Rectal smooth muscle tissue (tissue), 1 donor: ENCODE measurements around the gene TBC1D4.
"Not testable (repeated sequence)": the region's sequence is repeated elsewhere in the genome, so short reads cannot be mapped to it uniquely, and the experiment has no call there.

Experiments used
- H3K27ac ChIP-seq: one replicate; pipeline ENCODE4 v1.7.0; 2013; ENCODE audit warnings: low read depth, low read length, inconsistent platforms
- H3K27me3 ChIP-seq: one replicate; pipeline ENCODE4 v1.7.0; 2013; ENCODE audit warnings: low read length; ENCODE audit not compliant: control insufficient read depth, insufficient read depth
- H3K36me3 ChIP-seq: one replicate; pipeline ENCODE4 v1.7.0; 2013; ENCODE audit warnings: low read length; ENCODE audit not compliant: control insufficient read depth, insufficient read depth
- H3K4me1 ChIP-seq: one replicate; pipeline ENCODE4 v1.7.0; 2013; ENCODE audit warnings: low read length; ENCODE audit not compliant: control insufficient read depth, insufficient read depth
- H3K4me3 ChIP-seq: one replicate; pipeline ENCODE4 v1.7.0; 2013; ENCODE audit warnings: low read length
- H3K9ac ChIP-seq: one replicate; pipeline ENCODE4 v1.7.0; 2013; ENCODE audit warnings: low read length

TBC1D4 gene

GRCh38 chr13:75264611-75265010 is 217.4 kb downstream of the TBC1D4 start:
- Histone ChIP-seq H3K27ac (no peak overlapping the region), H3K4me1 (no peaks in the 10 kb centered on the region), H3K36me3 (no peaks in the 10 kb centered on the region), H3K4me3 (no peak overlapping the region), H3K27me3 (no peaks in the 10 kb centered on the region), H3K9ac (no peak overlapping the region)

GRCh38 chr13:75263741-75264407 is 218.1 kb downstream of the TBC1D4 start:
- Histone ChIP-seq H3K4me1 (no peaks in the 10 kb centered on the region), H3K4me3 (no peak overlapping the region), H3K27me3 (no peaks in the 10 kb centered on the region), H3K27ac (no peak overlapping the region), H3K9ac (no peak overlapping the region), H3K36me3 (no peaks in the 10 kb centered on the region)

- H3K4me3 ChIP-seq: no peak overlapping the region
- H3K4me1 ChIP-seq: no peaks in the 10 kb centered on the region
- no peaks in the 10 kb centered on the region for H3K27me3 ChIP-seq
- no peaks in the 10 kb centered on the region for H3K36me3 ChIP-seq
- H3K9ac ChIP-seq: no peak overlapping the region
- H3K27ac ChIP-seq: no peak overlapping the region
Measured at GRCh38 chr13:75258159-75258782, 223.7 kb downstream of the TBC1D4 start.

- Histone ChIP-seq H3K36me3 (no peaks in the 10 kb centered on the region), H3K9ac (no peak overlapping the region), H3K27me3 (no peaks in the 10 kb centered on the region), H3K4me3 (no peak overlapping the region), H3K27ac (no peak overlapping the region), H3K4me1 (no peaks in the 10 kb centered on the region)
Measured at GRCh38 chr13:75256922-75257321, 225.0 kb downstream of the TBC1D4 start.

- Histone ChIP-seq H3K4me1 (no peaks in the 10 kb centered on the region), H3K9ac (no peak overlapping the region), H3K27me3 (no peaks in the 10 kb centered on the region), H3K27ac (no peak overlapping the region), H3K4me3 (no peak overlapping the region), H3K36me3 (no peaks in the 10 kb centered on the region)
Measured at GRCh38 chr13:75255653-75256052, 226.3 kb downstream of the TBC1D4 start.

GRCh38 chr13:75255147-75255546 is 226.8 kb downstream of the TBC1D4 start:
- Histone ChIP-seq H3K4me3 (no peak overlapping the region), H3K27ac (no peak overlapping the region), H3K9ac (no peak overlapping the region), H3K27me3 (no peaks in the 10 kb centered on the region), H3K4me1 (no peaks in the 10 kb centered on the region), H3K36me3 (no peaks in the 10 kb centered on the region)

- H3K36me3 ChIP-seq: no peaks in the 10 kb centered on the region
- no peaks in the 10 kb centered on the region for H3K4me1 ChIP-seq
- H3K27ac ChIP-seq: no peak overlapping the region
- no peak overlapping the region for H3K9ac ChIP-seq
- H3K27me3 ChIP-seq: no peaks in the 10 kb centered on the region
- H3K4me3 ChIP-seq: no peak overlapping the region
Measured at GRCh38 chr13:75251188-75251587, 230.8 kb downstream of the TBC1D4 start.

GRCh38 chr13:75250526-75251178 is 231.3 kb downstream of the TBC1D4 start:
- no peaks in the 10 kb centered on the region for H3K4me1 ChIP-seq
- H3K27ac ChIP-seq: no peak overlapping the region
- no peaks in the 10 kb centered on the region for H3K27me3 ChIP-seq
- H3K9ac ChIP-seq: no peak overlapping the region
- no peaks in the 10 kb centered on the region for H3K36me3 ChIP-seq
- no peak overlapping the region for H3K4me3 ChIP-seq

- not testable (repeated sequence) for H3K27ac ChIP-seq, H3K4me3 ChIP-seq, H3K36me3 ChIP-seq, H3K27me3 ChIP-seq, H3K9ac ChIP-seq, H3K4me1 ChIP-seq
Measured at GRCh38 chr13:75245578-75245977, 236.4 kb downstream of the TBC1D4 start.

GRCh38 chr13:75240240-75240639 is 241.7 kb downstream of the TBC1D4 start:
- H3K36me3 ChIP-seq, H3K9ac ChIP-seq, H3K27ac ChIP-seq, H3K27me3 ChIP-seq, H3K4me3 ChIP-seq, H3K4me1 ChIP-seq: not testable (repeated sequence)

- Histone ChIP-seq H3K27ac (no peak overlapping the region), H3K4me3 (no peak overlapping the region), H3K9ac (no peak overlapping the region), H3K27me3 (no peaks in the 10 kb centered on the region), H3K36me3 (no peaks in the 10 kb centered on the region), H3K4me1 (no peaks in the 10 kb centered on the region)
Measured at GRCh38 chr13:75236774-75237173, 245.2 kb downstream of the TBC1D4 start.
